ENCODE data around the gene CALU.

Gene CALU

GRCh38 chr7:128725531-128725930 lies 13.6 kb upstream of the CALU start:
- no peak for DNase-seq

- no peak for DNase-seq
Observed at GRCh38 chr7:128726059-128726736, 13.0 kb upstream of the CALU start.

GRCh38 chr7:128726737-128727072 lies 12.5 kb upstream of the CALU start:
- DNase-seq = no peak

GRCh38 chr7:128727239-128727638 lies 11.9 kb upstream of the CALU start:
- no peak for DNase-seq

GRCh38 chr7:128728598-128728997 lies 10.6 kb upstream of the CALU start:
- DNase-seq = no peak

- DNase-seq = no peak
Observed at GRCh38 chr7:128729494-128729893, 9.7 kb upstream of the CALU start.

GRCh38 chr7:128731184-128731583 lies 8.0 kb upstream of the CALU start:
- DNase-seq = no peak

GRCh38 chr7:128732521-128733277 lies 6.5 kb upstream of the CALU start:
- DNase-seq = no peak

GRCh38 chr7:128733278-128733645 lies 5.9 kb upstream of the CALU start:
- no peak for DNase-seq

GRCh38 chr7:128734890-128735289 lies 4.3 kb upstream of the CALU start:
- DNase-seq = no peak

- DNase-seq = no peak
Observed at GRCh38 chr7:128735436-128735835, 3.7 kb upstream of the CALU start.

GRCh38 chr7:128737441-128737840 lies 1.7 kb upstream of the CALU start:
- DNase-seq = no peak

GRCh38 chr7:128737867-128738385 lies 1.2 kb upstream of the CALU start:
- DNase-seq = no peak

GRCh38 chr7:128738570-128739047 lies 550 bp upstream of the CALU start:
- no peak for DNase-seq

GRCh38 chr7:128739990-128740682 lies 977 bp downstream of the CALU start:
- no peak for DNase-seq

GRCh38 chr7:128740996-128741395 lies 1.8 kb downstream of the CALU start:
- no peak for DNase-seq

- DNase-seq = no peak
Observed at GRCh38 chr7:128741491-128741890, 2.3 kb downstream of the CALU start.

GRCh38 chr7:128742206-128742605 lies 3.0 kb downstream of the CALU start:
- no peak for DNase-seq

- no peak for DNase-seq
Observed at GRCh38 chr7:128743112-128743772, 4.1 kb downstream of the CALU start.

- DNase-seq = no peak
Observed at GRCh38 chr7:128744366-128744905, 5.3 kb downstream of the CALU start.

- no peak for DNase-seq
Observed at GRCh38 chr7:128745706-128746105, 6.5 kb downstream of the CALU start.

GRCh38 chr7:128747327-128748079 lies 8.3 kb downstream of the CALU start:
- DNase-seq = no peak
